ENCODE measurements around the gene SLC35G6.

GRCh38 chr17:7442142-7442541 is 39.1 kb upstream of the SLC35G6 start:
- TF ChIP-seq POLR2A (IDR thresholded peaks at IDR 0.05; ENCODE audit: low read length) (no peak), CTCF (IDR thresholded peaks at IDR 0.05) (no peak)

Data from A549 (cell line).